ENCODE measurements around the gene CCDC175. TPM values are rescaled to one million over a fixed set of nuclear protein-coding genes. Genes with fewer than 3 reads are reported as not detected.

CCDC175 gene
- total and polyA plus RNA-seq, 10 of the 15 experiments (the other 5 are each of a cell fraction or from before 2014, with no cell fraction given) = not detected

DNA sequence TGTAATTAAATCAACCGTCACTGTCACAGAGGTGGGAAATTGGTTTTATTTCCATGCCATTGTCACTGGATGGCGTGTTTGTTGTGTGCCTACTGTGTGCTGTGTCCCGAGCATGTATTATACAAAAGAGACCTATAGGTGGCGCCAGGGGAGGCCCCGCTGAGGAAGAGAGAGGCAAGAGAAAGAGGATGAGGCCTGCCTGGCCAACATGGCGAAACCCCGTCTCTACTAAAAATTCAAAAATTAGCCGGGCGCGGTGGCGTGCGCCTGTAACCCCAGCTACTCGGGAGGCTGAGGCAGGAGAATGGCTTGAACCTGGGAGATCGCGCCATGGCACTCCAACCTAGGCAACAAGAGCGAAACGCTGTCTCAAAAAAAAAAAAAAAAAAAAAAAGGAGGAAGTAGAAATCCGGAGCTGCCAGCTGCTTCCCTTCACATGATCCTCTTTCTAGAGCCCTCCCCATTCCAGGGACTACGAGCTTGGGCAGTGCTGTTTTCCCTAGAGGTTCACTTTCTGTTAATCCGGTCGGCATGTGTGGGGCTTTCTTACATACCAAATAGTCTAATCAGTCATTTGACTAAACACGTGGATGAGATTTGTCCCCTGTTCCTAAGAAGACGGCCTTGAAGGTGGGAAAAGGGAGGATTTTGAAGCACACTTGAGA is 6.4 kb upstream of the CCDC175 start:
- no peak overlapping the region for H2AFZ ChIP-seq (ENCODE audit: control insufficient read depth, low read depth, low read length)
- in situ Hi-C loops (cut with MboI) = no loop called here
- H3K4me1 ChIP-seq (ENCODE audit: control insufficient read depth, insufficient read depth, low read length) = no peaks in the 10 kb centered on the region
- ChIA-PET SMC1A (ENCODE audit: uncharacterized antibody, unreplicated experiment) (interaction anchor here (0.6 kb wide), 1 partner anchor 854 kb away, joined by 3 read pairs; no protein-coding TSS in a partner anchor), POLR2A (interaction anchor here (0.7 kb wide), 1 partner anchor 985 kb away, joined by 4 read pairs; no protein-coding TSS in a partner anchor), RAD21 (ENCODE audit: unreplicated experiment) (interaction anchor here (0.6 kb wide), 1 partner anchor 82 kb away, joined by 3 read pairs; no protein-coding TSS in a partner anchor), CTCF (interaction anchor here (1.5 kb wide), 1 partner anchor 602 kb away, joined by 3 read pairs; no protein-coding TSS in a partner anchor)
- H3K27ac ChIP-seq (ENCODE audit: control insufficient read depth, insufficient read depth) = no peak overlapping the region
- H3K9ac ChIP-seq (ENCODE audit: control insufficient read depth, insufficient read depth, low read length) = no peak overlapping the region
- no peak for DNase-seq (ENCODE audit: low read depth, low spot score)
- no peak for TF ChIP-seq STAT1 (conservative IDR thresholded peaks at IDR 0.05)
- no peak for TF ChIP-seq ZSCAN29 (IDR thresholded peaks at IDR 0.05)
- no peak for TF ChIP-seq CBX5 (IDR thresholded peaks at IDR 0.05; ENCODE audit: low read depth)
- no peak for TF ChIP-seq YBX1 (IDR thresholded peaks at IDR 0.05)
- TF ChIP-seq ZBED1 (IDR thresholded peaks at IDR 0.05; ENCODE audit: borderline replicate concordance) = no peak
- BruUV-seq (replicated peaks) = no TSS peak
- ATAC-seq = no peak
- H3K79me2 ChIP-seq (ENCODE audit: control insufficient read depth, insufficient read depth, low read length) = no peaks in the 10 kb centered on the region
- FAIRE-seq = no peak
- H3K9me3 ChIP-seq (replicated peaks; ENCODE audit: control insufficient read depth, insufficient read depth, low read length) = no peaks in the 10 kb centered on the region
- H3K4me2 ChIP-seq (ENCODE audit: control insufficient read depth, insufficient read depth) = no peak overlapping the region
- H4K20me1 ChIP-seq (ENCODE audit: control insufficient read depth, insufficient read depth) = no peaks in the 10 kb centered on the region
- WGBS (ENCODE audit: insufficient coverage, insufficient replicate concordance, low lambda C conversion rate, missing lambda C conversion rate) = 68% methylated on average over 19 of the region's 23 CpGs
- no peaks in the 10 kb centered on the region for H3K36me3 ChIP-seq (ENCODE audit: control insufficient read depth in 2 of 2, insufficient read depth in 2 of 2, low read length in 1 of 2)
- intact Hi-C loops (cut with micrococcal nuclease; ENCODE audit: unreplicated experiment) = no loop called here
- no peaks in the 10 kb centered on the region for H3K27me3 ChIP-seq (replicated peaks in 1 of 2; ENCODE audit: control insufficient read depth in 2 of 2, insufficient read depth in 2 of 2, low read length in 1 of 2)
- no peak overlapping the region for H3K4me3 ChIP-seq

DNA sequence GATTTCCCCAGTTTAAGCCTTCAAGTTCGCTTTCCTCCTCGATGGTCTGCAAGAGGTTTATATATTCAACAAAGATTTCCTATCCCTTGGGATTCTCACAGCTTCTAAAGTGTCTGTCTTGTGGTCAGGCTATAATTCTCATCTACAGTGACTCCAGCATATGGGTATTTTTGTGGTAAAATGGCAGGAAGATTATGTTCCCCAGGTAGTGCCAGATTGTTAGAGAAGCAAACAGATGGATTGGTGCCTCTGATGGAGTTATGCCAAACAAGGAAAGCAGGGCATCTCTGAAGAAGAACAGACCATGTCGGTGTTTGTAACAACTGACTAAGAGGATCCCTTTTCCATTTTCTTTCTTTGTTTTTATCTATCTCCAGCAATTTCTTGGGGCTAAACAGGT is 5.5 kb upstream of the CCDC175 start:
- DNase-seq (ENCODE audit: low read depth, low spot score) (no peak), ATAC-seq (no peak), FAIRE-seq (no peak)
- no peaks in the 10 kb centered on the region for H3K79me2 ChIP-seq (ENCODE audit: control insufficient read depth, insufficient read depth, low read length)
- H2AFZ ChIP-seq (ENCODE audit: control insufficient read depth, low read depth, low read length) = no peak overlapping the region
- no TSS peak for BruUV-seq (replicated peaks)
- no peak overlapping the region for H3K4me3 ChIP-seq
- H3K27me3 ChIP-seq (replicated peaks in 1 of 2; ENCODE audit: control insufficient read depth in 2 of 2, insufficient read depth in 2 of 2, low read length in 1 of 2) = no peaks in the 10 kb centered on the region; a peak in 1 of 4 replicates
- ChIA-PET RAD21 (ENCODE audit: unreplicated experiment) (no interaction called here), CTCF (no interaction called here), POLR2A (no interaction called here), SMC1A (ENCODE audit: uncharacterized antibody, unreplicated experiment) (interaction anchor here (1.5 kb wide), 1 partner anchor 75 kb away, joined by 3 read pairs; no protein-coding TSS in a partner anchor)
- no peaks in the 10 kb centered on the region for H3K9me3 ChIP-seq (replicated peaks; ENCODE audit: control insufficient read depth, insufficient read depth, low read length)
- H3K36me3 ChIP-seq (ENCODE audit: control insufficient read depth in 2 of 2, insufficient read depth in 2 of 2, low read length in 1 of 2) = no peaks in the 10 kb centered on the region
- no peaks in the 10 kb centered on the region for H3K4me1 ChIP-seq (ENCODE audit: control insufficient read depth, insufficient read depth, low read length)
- H3K9ac ChIP-seq (ENCODE audit: control insufficient read depth, insufficient read depth, low read length) = no peak overlapping the region
- no peaks in the 10 kb centered on the region for H4K20me1 ChIP-seq (ENCODE audit: control insufficient read depth, insufficient read depth)
- intact Hi-C loops (cut with micrococcal nuclease; ENCODE audit: unreplicated experiment) = no loop called here
- in situ Hi-C loops (cut with MboI) = no loop called here
- WGBS (ENCODE audit: insufficient coverage, insufficient replicate concordance, low lambda C conversion rate, missing lambda C conversion rate) = 41% methylated on average over 3 of the region's 3 CpGs
- no peak overlapping the region for H3K27ac ChIP-seq (ENCODE audit: control insufficient read depth, insufficient read depth)
- H3K4me2 ChIP-seq (ENCODE audit: control insufficient read depth, insufficient read depth) = no peak overlapping the region
- TF ChIP-seq NR2F1 (conservative IDR thresholded peaks at IDR 0.05) (no peak), RAD51 (IDR thresholded peaks at IDR 0.05) (no peak), BCL11A (IDR thresholded peaks at IDR 0.05; ENCODE audit: low read depth, low read length) (no peak), ZSCAN29 (IDR thresholded peaks at IDR 0.05) (no peak), CREM (IDR thresholded peaks at IDR 0.05; ENCODE audit: low read depth) (no peak), SREBF2 (IDR thresholded peaks at IDR 0.05; ENCODE audit: low read length) (no peak), GATAD2B (conservative IDR thresholded peaks at IDR 0.05; ENCODE audit: low read depth) (no peak), MEF2A (IDR thresholded peaks at IDR 0.05; ENCODE audit: insufficient read depth, low read depth, low read length) (no peak), SIX5 (IDR thresholded peaks at IDR 0.05; ENCODE audit: low read depth, low read length, severe bottlenecking) (no peak), ZNF207 (IDR thresholded peaks at IDR 0.05; ENCODE audit: borderline replicate concordance) (no peak), TCF3 (IDR thresholded peaks at IDR 0.05; ENCODE audit: borderline replicate concordance, insufficient read depth, low read depth, low read length) (no peak), NFXL1 (IDR thresholded peaks at IDR 0.05; ENCODE audit: borderline replicate concordance) (no peak)

Measured in GM12878 (cell line).